Hematopoietic multipotent progenitor cell treated with erythropoietin and hydrocortisone succinate and interleukin-3 and kit ligand, for 4 days (in vitro differentiated cells): ENCODE measurements around the gene DBT.

Experiments used
- DNase-seq: peaks from one replicate; pipeline ENCODE4 v3.0.0-alpha.2; 2015

The DBT gene

DNA sequence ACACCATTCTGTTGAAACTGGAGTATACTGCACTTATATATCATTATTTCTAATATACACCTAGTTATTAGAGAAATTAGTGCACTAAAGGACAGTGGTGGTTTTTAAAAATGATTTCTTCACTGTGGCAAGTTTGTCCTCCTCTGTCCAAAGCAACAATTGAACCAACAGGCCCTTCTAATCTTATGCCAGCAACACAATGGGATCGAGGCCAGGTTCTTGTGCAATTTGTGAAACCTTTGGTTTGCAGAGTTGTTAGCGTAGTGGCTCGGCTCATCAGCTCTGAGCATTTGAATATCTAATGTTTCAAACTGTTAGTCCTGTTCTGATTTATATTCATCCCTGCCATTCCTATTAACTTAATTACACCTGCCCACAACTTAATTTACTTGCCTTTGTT lies 61.7 kb downstream of the DBT start:
- peak; percentile 30 for DNase-seq

DNA sequence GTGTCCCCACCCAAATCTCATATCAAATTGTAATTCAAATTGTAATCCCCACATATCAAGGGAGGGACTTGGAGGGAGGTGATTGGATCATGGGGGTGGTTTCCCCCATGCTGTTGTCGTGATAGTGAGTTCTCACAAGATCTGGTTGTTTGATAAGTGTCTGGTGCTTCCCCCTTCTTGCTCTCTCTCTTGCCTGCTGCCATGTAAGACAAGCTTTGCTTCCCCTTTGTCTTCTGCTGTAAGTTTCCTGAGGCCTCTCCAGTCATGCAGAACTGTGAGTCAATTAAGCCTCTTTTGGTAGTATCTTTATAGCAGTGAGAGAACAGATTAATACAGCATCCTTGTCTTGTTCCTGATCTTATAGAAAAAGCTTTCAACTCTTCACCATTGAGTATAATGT lies 65.1 kb downstream of the DBT start:
- DNase-seq, result peak; percentile 61

DNA sequence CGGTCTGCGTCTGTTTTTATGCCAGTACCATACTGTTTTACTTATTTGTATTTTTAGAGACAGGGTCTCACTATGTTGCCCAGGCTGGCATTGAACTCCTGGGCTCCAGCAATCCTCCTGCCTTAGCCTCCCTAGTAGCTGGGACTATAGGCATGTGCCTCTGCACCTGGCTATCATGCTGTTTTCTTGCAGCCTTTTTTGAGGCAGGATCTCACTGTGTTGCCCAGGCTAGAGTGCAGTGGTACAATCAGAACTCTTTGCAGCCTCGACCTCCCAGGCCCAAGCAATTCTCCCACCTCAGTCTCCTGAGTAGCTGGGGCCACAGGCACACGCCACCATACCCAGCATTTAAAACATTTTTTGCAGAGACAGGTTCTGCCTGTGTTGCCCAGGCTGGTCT lies 66.3 kb downstream of the DBT start:
- DNase-seq, result no peak

DNA sequence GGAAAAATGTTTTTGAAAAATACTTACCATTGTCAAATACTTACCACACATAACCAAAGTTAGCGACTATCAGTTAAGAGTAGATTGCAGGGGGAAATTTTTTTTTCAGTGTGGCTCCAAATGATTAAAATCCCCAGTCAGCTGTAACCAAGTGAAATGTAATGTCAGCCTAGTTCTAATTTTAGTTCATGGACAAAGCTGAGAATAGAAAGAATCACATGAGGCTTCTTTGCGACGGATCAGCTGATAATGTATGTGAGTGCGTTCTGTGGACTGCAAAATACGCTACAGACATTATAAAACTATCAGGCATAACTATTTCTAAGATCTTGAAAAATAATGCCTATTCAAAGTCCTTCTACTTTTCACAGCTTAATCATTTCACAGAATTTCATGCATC lies 71.5 kb downstream of the DBT start, which contains the start of gene LRRC39:
LRRC39 (minus strand) TSS at position 166 of the 400 bp plus-strand sequence. CDS start 9,740 bp downstream, outside the sequence.
- peak; percentile 31 for DNase-seq

DNA sequence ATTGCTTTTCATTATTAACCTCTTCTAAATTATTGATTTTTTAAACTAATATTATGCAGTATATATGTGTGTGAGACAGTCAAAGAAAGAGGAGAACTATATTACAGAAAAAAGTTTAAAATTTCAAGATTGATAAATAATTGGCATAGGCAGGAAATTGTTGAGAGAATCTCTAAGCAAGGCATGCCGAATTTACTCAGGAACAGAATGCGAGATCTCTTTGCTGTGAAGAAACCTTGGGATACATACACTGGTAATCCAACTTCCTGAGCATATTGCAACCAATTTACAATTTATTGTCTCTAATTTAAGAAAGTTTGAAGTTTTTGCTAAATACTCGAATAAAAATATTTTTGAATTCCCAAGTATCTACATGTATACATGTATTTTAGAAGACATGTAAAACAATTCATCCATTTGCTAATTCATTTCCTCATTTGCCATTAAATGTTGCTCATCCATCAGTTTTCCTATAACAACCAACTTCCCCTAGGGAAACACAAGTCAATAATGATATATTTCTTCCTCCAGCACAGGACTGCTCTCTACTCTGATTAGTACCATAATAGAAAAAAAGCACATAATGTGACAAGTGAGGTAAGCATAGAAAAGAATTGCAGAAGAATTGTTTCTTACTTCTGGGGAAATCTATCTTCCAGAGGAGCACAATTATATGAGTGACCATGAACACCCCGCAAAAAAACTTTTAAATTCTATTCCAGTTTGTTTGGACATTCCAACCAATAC lies 72.2 kb downstream of the DBT start:
- no peak for DNase-seq

DNA sequence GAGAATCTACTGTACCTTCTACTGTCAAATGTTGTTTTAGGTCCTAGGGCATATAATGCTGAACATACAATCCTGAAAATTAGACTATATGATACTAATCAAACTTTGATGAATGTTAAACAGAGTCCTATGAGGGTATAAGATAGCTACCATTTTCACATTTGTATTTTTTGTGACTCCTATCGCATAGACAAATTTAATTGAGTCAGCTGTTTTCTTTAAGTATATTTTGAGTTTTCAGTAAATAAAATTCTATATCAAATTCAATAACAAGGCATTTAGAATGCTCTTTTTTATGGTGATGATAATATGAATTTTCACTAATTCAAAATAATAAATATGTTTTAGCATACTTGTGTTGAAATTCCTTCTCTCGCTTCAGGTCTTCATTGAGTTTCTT lies 81.6 kb downstream of the DBT start:
- no peak for DNase-seq

DNA sequence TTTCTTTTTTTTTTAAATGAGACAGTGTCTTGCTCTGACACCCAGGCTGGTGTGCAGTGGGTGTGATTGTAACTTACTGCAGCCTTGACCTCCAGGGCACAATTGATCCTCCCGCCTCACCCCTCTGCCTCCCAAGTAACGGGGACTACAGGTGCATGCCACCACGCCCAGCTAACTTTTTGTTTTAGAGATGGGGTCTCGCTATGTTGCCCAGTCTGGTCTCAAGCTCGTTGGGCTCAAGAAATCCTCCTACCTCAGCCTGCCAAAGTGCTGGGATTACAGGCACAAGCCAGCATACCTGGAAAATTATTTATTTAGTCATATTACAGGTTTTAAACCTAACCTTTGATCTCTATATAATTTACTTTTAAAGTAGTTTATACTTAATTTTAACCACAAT lies 84.9 kb downstream of the DBT start:
- DNase-seq, result no peak

DNA sequence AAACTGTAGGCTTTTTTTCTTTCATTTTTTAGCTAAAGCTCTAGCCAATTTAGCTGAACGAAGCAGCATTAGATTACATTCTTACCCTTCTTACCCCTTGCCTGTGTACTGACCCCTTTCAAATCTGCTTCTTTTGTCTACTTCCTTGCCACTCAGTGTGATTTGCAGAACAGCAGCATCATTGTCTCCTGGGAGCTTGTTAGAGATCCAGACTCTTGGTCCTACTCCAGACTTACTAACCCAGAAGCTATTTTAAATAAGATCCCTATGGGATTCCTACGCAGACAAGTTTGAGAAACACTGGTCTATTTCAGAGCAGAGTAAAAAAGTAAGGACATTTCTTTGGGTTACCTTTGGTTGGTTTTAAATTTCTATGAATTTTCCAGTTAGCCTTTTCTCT lies 85.4 kb downstream of the DBT start:
- no peak for DNase-seq

DNA sequence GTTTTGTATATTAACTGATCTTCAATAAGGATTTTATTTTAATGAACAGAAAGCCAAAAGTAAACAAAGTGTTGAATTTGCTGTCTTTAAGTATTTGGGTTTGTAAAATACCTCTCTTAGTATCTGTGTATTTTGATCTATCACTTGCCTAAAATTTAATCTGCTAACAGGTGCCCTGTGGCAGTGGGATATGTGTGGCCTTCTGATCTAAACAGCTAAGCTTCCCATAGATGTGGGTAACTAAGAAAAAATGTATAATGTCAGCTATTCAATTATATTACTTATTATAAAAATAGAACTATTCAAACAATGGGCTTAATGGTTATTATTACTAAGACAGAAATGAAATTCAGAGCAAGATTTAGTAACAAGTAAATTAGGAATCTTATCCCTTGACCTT lies 86.8 kb downstream of the DBT start:
- DNase-seq, result no peak

DNA sequence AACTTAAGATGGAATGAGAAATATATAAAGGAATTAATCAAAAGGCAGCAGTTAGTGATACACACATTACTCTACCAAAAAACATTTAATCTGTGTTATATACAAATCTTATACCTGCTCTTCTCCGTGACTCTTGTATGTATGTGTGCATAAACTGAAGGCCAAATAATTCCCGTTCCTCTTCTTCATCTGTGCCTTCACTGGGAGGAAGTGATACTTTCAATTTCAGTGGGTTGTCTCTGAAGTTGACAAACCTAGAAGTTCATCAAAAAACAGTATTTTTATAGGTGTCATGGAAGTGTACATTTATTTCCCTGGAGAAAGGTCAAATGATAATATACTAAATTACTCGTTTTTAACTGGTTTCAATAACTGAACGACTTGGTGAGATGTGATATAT lies 97.4 kb downstream of the DBT start:
- no peak for DNase-seq

DNA sequence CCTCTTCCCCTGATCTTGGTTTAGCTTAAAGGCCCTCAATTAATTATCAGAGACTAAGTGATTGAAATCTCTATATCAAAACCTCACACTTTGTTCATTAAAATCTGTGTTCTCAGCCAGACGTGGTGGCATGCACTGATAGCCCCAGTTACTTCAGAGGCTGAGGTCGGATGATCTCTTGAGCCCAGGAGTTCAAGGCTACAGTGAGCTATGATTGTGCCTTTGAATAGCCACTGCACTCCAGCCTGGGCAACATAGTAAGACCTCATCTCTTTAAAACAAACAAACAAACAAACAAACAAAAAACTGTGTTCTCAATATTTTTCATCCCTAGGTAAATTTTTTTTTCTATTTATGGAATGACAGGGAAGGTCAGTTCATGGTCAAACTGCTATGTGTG lies 98.0 kb downstream of the DBT start:
- DNase-seq, result no peak

DNA sequence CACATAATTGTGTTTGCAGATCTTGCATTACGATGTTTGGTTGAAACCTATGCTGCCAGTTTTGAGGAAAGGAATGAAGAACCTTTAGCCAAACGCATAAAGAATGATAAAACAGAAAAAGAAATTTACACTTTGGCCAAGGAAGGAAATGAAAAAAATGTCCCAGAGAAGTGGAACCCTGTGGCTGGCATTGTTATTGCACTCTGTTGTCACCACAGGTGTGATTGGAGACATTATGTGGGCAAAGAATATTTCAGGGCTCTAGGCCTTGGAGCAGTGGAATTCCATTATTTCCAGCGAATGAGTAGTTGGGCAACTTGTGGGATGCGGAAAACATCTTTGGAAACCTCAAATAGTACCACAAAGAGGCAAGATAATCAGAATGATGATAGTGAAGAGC lies 101.8 kb downstream of the DBT start:
- no peak for DNase-seq

DNA sequence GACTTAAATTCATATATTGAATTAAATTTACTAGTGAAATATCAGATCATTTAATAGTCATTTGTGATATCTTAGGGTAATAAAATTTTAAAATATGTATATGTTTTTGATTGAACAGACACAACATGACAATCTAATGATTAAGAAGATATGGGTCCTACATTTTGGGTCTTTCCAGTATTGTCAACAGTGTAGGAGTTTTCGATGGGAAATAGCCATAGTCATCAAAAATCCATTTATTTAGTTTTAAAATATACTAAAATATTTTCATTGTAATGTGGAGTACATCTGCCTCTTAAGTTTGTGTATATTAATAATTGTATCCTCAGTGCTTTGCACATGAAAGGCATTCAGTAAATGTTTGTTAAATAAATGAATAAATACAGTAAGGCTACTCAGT lies 102.7 kb downstream of the DBT start:
- no peak for DNase-seq

DNA sequence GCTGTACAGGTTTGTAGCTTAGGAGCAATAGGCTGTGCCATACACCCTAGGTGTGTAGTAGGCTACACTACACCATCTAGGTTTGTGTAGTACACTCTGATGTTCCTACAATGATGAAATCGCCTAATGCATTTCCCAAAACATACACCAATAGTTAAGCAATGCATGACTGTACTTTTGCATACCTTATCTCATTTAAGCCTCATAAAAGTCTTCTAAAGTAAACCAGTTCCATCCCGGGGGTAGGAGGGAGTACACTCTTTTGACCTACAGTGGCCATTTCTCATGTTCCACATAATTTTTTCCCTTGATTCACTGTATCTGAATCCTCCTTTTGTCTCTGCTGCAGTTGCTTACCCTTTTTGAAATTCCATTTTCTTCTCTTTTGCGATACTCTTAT lies 104.5 kb downstream of the DBT start:
- no peak for DNase-seq

DNA sequence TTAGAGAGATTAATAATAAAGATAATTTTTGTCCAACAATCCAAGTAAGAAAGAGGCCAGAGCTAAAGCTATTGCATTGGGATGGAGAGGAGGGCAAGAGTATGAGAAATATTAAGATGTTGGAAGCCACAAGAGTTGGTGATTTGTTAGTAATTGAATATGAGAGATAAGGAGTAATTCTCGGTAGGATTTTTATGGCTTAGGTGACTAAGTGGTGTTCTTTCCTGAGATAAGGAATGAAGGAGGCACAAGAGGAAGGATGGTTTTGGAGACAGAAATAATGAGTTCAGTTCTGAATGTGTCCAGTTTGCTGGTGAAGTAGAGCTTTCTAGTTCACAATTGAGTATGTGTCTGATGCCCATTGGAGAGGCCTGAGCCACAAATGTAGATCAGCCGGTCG lies 107.3 kb downstream of the DBT start:
- DNase-seq, result no peak

DNA sequence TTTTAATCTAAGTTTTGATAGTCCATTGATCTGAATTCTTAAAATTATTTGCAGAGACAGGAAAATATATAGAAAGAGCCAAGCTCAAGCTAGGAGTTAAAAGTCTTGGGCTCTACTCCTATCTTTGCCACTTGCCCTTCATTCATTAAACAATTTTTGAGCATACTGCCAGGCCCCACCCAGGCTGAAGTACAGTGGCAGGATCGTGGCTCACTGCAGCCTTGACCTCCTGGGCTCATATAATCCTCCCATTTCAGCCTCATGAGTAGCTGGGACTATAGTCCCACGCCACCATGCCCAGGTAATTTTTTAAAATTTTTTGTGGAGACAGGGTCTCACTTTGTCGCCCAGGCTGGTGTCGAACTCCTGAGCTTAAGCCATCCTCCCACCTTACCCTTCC lies 108.4 kb downstream of the DBT start:
- DNase-seq, result no peak

DNA sequence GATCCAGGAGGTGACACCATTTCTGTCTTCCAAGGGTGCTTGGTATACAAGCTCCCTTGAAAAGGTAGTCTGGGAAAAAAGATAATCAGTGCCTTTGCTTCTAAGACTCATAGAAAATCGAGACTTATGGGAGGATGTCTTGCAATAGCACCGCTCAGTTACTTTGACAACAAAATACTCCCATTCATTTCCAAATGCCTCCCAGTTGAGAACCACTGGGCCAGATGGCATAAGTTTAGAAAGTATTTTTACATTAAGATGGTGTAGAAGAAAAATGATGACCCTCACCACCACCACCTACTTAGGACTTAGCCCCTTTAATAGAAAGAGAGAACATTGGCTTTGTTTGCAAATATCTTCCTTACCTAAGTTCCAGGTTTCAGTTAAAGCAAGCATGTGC lies 112.0 kb downstream of the DBT start:
- no peak for DNase-seq
